Muscle of leg (tissue), 11 donors: ENCODE data around the gene ANAPC5. TPM values are rescaled to one million over a fixed set of nuclear protein-coding genes. Genes with fewer than 3 reads are reported as not detected.
"Not testable (repeated sequence)": the region's sequence is repeated elsewhere in the genome, so short reads cannot be mapped to it uniquely, and the experiment has no call there.

Experiments used
- DNase-seq: peaks from one replicate; pipeline ENCODE4 v3.0.0; 2013
- H3K27ac ChIP-seq: one replicate; pipeline ENCODE4 v1.5.1; 2013; ENCODE audit warnings: mild to moderate bottlenecking, low read length, control low read depth
- H3K27me3 ChIP-seq: one replicate; pipeline ENCODE4 v1.6.1; 2013; ENCODE audit warnings: low read length; ENCODE audit not compliant: control insufficient read depth, insufficient read depth
- H3K36me3 ChIP-seq: one replicate; pipeline ENCODE4 v1.6.1; 2013; ENCODE audit warnings: low read length; ENCODE audit not compliant: control insufficient read depth, insufficient read depth
- H3K4me1 ChIP-seq: one replicate; pipeline ENCODE4 v1.6.1; 2013; ENCODE audit warnings: low read length; ENCODE audit not compliant: control insufficient read depth, insufficient read depth
- H3K4me3 ChIP-seq: one replicate; pipeline ENCODE4 v1.5.1; 2013; ENCODE audit warnings: low read length, control low read depth
- H3K9me3 ChIP-seq: replicated peaks from 2 replicates; pipeline ENCODE4 v1.6.1; 2013; ENCODE audit warnings: low read depth, low read length; ENCODE audit not compliant: control insufficient read depth
- WGBS: methylation state at CpG from one replicate; pipeline ENCODE4 v1.1.5; 2013; ENCODE audit warnings: missing lambda C conversion rate; ENCODE audit not compliant: insufficient coverage; 5-methylcytosine and 5-hydroxymethylcytosine counted together
- polyA plus RNA-seq, 8 donors: library from polyadenylated mRNA; unstranded; fragments of 120-200 nt; gene quantifications; one replicate each; pipeline versions ENCODE4 v1.2.1 to v1.2.3, GENCODE V29; 2013; ENCODE audit warnings: inconsistent platforms in 1 of 8, low replicate concordance in 1 of 8; ENCODE audit not compliant: insufficient read length in 8 of 8, insufficient read depth in 1 of 8
- total RNA-seq: library from RNA; stranded (reverse); fragments of 120-200 nt; gene quantifications from one replicate; pipeline ENCODE4 v1.2.4, GENCODE V29; 2013

ANAPC5 gene
- total and polyA plus RNA-seq, 9 donors: 93.3 to 114 (median 106) TPM

DNA sequence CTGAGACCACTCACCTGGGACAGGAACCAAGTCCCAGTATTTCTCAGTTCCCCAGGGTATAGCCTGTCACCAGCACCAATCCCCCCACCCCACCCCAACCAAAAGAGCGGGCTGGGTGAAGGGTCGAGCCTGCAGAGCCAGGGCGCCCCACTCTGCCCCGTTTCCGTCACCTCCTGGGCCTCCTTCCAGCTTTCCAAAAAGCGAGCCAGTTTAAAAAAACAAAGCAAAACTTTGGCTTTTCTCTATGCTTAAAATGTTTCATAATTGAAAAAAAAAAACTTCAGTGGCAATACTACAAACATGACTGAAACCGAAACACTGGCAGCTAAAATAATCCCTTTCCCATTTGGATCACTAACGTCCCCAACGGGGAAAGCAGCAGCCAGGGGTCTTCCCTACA is 63.2 kb downstream of the ANAPC5 start:
- whole genome bisulfite sequencing: 29% methylated on average over 2 of the region's 9 CpGs
- H3K4me1 ChIP-seq: peaks cover 5% of the 10 kb centered on the region
- no peaks in the 10 kb centered on the region for H3K9me3 ChIP-seq
- H3K4me3 ChIP-seq: no peak overlapping the region
- DNase-seq: peak; percentile 70
- no peak overlapping the region for H3K27ac ChIP-seq
- H3K36me3 ChIP-seq: peaks cover 12% of the 10 kb centered on the region
- no peaks in the 10 kb centered on the region for H3K27me3 ChIP-seq

DNA sequence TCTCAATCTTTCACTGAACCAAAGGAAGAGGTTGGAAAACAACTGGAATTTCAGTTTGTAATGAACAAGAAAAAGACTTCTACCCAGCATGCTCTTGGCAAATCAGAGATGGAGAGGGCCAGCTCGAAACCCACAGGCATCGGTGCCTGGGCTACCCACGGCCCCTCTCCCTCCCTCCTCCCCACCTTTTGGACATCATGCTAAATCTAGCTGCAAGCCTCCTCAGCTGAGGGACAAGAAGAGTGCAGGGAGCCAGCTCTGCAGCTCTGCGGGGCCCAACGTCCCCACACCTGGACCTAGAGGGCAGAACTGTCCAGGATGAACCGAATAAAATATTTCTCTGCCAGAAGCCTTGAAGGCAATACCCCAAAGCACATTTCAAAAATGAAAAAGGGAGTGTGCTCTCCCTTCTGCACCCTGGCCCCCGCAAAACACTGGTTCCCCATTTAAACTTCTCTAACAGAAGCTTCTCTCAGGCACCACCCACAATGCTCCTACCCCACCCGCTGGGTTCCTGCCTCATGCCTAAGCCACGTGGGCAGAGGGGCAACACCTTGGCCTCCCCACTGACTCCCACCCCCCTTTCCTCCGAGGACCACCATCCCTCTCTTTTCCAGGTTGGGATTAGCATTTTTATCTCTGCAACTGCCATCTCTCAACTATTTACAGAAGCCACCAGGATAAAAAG is 63.9 kb downstream of the ANAPC5 start:
- Histone ChIP-seq H3K4me3 (no peak overlapping the region), H3K4me1 (peaks cover 5% of the 10 kb centered on the region), H3K36me3 (peaks cover 12% of the 10 kb centered on the region), H3K9me3 (no peaks in the 10 kb centered on the region), H3K27ac (peak overlapping the region; percentile 10), H3K27me3 (no peaks in the 10 kb centered on the region)
- DNase-seq: no peak
- WGBS: 43% methylated on average over 8 of the region's 10 CpGs

- H3K36me3 ChIP-seq: peaks cover 8% of the 10 kb centered on the region
- 70% methylated on average over 8 of the region's 10 CpGs for WGBS
- H3K4me1 ChIP-seq: peaks cover 5% of the 10 kb centered on the region
- no peaks in the 10 kb centered on the region for H3K9me3 ChIP-seq
- H3K4me3 ChIP-seq: no peak overlapping the region
- no peaks in the 10 kb centered on the region for H3K27me3 ChIP-seq
- DNase-seq: no peak
- H3K27ac ChIP-seq: no peak overlapping the region
Observed at GRCh38 chr12:121287267-121287954, 64.8 kb downstream of the ANAPC5 start.

DNA sequence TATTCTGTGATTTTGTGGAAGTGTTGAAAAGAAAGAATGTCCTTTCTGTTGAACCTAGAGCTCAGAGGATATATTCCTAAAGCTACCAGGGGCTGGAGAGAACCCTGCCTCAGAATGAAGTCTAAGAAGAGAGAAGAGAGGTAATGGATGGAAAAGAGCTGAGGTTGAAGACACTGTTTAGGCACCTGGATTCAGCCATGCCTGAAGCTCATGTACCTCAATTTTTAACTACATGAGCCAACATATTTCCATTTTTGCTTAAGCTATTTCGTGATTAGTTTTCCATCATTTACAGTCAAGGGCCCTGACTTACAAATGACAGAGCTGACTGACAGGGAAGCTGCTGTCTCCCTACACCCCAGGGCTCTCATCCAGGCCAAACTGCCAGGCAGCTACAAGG is 66.4 kb downstream of the ANAPC5 start:
- H3K4me1 ChIP-seq: peaks cover 5% of the 10 kb centered on the region
- H3K4me3 ChIP-seq: no peak overlapping the region
- no peaks in the 10 kb centered on the region for H3K9me3 ChIP-seq
- no peak overlapping the region for H3K27ac ChIP-seq
- no peaks in the 10 kb centered on the region for H3K27me3 ChIP-seq
- peaks cover 2% of the 10 kb centered on the region for H3K36me3 ChIP-seq
- 100% methylated on average over 1 of the region's 1 CpG for WGBS
- no peak for DNase-seq

GRCh38 chr12:121284551-121285390 is 67.4 kb downstream of the ANAPC5 start:
- 91% methylated on average over 10 of the region's 14 CpGs for WGBS
- Histone ChIP-seq H3K4me1 (peaks cover 6% of the 10 kb centered on the region), H3K27me3 (no peaks in the 10 kb centered on the region), H3K4me3 (no peak overlapping the region), H3K9me3 (no peaks in the 10 kb centered on the region), H3K27ac (no peak overlapping the region), H3K36me3 (no peaks in the 10 kb centered on the region)
- DNase-seq: no peak

- no peaks in the 10 kb centered on the region for H3K9me3 ChIP-seq
- H3K4me1 ChIP-seq: peaks cover 14% of the 10 kb centered on the region
- no peak for DNase-seq
- peaks cover 2% of the 10 kb centered on the region for H3K36me3 ChIP-seq
- no peak overlapping the region for H3K4me3 ChIP-seq
- no peak overlapping the region for H3K27ac ChIP-seq
- WGBS: 93% methylated on average over 3 of the region's 6 CpGs
- no peaks in the 10 kb centered on the region for H3K27me3 ChIP-seq
Observed at GRCh38 chr12:121283841-121284240, 68.4 kb downstream of the ANAPC5 start.

DNA sequence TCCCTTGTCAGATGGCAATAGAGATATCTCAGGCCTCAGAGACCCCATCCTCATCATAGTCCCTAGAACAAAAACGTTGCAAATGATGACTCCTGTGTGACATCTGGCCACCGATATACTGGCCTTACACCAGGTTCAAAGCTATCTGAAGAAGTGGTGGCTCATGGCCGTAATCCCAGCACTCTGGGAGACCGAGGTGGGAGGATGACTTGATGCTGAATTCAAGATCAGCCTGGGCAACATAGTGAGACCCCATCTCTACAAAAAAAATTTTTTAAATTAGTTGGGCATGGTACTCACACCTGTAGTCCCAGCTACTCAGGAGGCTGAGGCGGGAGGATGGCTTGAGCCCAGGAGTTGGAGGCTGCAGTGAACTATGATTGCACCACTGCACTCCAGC is 68.8 kb downstream of the ANAPC5 start:
- 100% methylated on average over 1 of the region's 5 CpGs for WGBS
- H3K4me1 ChIP-seq: peaks cover 12% of the 10 kb centered on the region

DNA sequence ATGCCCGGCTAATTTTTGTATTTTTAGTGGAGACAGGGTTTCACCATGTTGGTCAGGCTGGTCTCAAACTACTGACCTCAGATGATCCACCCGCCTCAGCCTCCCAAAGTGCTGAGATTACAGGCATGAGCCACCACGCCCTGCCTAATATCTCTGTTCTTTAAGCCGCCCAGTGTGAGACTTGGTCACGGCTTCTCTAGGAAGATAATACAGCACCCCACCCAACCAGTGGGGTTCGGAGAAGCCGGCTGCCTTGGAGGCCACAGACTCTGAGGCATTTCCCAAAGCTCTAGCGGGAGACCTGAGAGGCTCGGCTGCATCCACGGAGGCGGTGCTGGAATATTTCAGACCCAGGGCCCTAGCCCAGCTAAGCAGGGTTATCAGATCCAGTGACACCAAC is 69.3 kb downstream of the ANAPC5 start:
- H3K36me3 ChIP-seq, DNase-seq, H3K27me3 ChIP-seq, H3K27ac ChIP-seq, H3K9me3 ChIP-seq, H3K4me3 ChIP-seq: not testable (repeated sequence)
- peaks cover 12% of the 10 kb centered on the region for H3K4me1 ChIP-seq
- WGBS: 82% methylated on average over 10 of the region's 11 CpGs

More for the DNA sequence above, 68.8 kb downstream of the ANAPC5 start:
- no peak for DNase-seq
- Histone ChIP-seq H3K36me3 (peaks cover 4% of the 10 kb centered on the region), H3K27me3 (no peaks in the 10 kb centered on the region), H3K27ac (no peak overlapping the region), H3K4me3 (no peak overlapping the region), H3K9me3 (no peaks in the 10 kb centered on the region)

DNA sequence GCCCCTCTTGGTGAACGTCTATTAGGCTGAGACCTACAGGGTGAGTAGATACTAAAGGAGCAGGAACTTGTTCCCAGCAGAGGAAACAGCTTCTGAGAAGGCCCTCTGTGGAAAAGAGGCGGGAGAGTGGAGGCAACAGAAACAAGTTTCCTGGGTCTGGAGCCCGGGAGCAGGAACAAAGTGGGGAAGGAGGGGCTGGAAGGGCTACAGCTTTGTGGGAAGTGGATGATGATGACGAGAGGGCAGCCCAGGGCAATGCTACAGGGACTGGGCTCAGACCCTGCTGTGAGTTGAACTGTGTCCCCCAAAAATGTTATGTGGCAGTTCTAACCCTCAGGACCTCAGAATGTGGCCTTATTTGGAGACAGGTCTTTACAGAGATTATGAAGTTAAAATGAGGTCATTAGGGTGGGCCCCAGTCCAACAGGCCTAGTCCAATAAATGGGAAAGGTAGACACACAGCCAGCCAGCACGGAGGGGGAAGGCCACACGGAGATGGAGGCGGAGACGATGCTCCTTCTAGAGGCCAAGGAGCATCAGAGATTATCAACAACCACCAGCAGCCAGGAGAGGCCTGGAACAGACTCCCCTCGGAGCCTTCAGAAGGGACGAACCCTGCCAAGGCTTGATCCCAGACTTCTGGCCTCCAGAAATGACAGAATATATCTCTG is 70.0 kb downstream of the ANAPC5 start:
- WGBS: 57% methylated on average over 5 of the region's 10 CpGs
- Histone ChIP-seq H3K9me3 (no peaks in the 10 kb centered on the region), H3K4me3 (no peak overlapping the region), H3K4me1 (peaks cover 12% of the 10 kb centered on the region), H3K27me3 (no peaks in the 10 kb centered on the region), H3K36me3 (peaks cover 4% of the 10 kb centered on the region), H3K27ac (no peak overlapping the region)
- peak; percentile 39 for DNase-seq

DNA sequence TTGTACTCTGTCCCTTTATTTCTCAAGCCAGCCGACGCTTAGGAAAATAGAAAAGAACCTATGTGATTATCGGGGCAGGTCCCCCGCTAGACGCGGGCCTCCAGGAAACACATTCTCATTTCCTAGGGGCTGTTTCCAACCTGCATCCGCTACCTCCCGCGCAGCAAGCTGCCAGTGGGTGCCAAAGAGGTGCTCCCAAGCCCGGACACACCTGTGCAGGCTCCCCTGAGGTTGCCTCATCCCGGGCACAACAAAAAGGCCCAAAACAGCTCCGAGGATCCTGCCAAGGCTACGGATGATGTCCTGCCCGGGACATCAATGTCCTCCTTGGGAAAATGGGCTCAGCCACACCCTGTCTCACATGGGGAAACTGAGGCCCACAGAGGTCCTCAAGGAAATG is 71.1 kb downstream of the ANAPC5 start:
- not testable (repeated sequence) for H3K36me3 ChIP-seq, H3K9me3 ChIP-seq, DNase-seq, H3K4me3 ChIP-seq, H3K27me3 ChIP-seq, H3K27ac ChIP-seq
- 83% methylated on average over 9 of the region's 14 CpGs for WGBS
- H3K4me1 ChIP-seq: peaks cover 12% of the 10 kb centered on the region
